Panc1 (cell line): ENCODE measurements around the gene ARHGAP8. TPM values are rescaled to one million over a fixed set of nuclear protein-coding genes. Genes with fewer than 3 reads are reported as not detected.

Source experiments
- ATAC-seq: fragments of 200-7000 bp; cut with Tn5 transposase; 2 replicates; pipeline ENCODE4 v1.9.1; 2020; ENCODE audit warnings: mild to moderate bottlenecking, moderate library complexity
- BruUV-seq: library from RNA; stranded (reverse); fragments of 400-500 nt; replicated peaks from 2 replicates; lab custom pipeline; 2021; lab: Mats Ljungman, UMichigan
- CTCF ChIA-PET: fragments of 300-600 bp; sonication (Branson Sonifier 250); formaldehyde crosslinking; loops from one replicate; lab custom pipeline; 2022; ENCODE audit warnings: antibody characterized with exemption; lab: Charles Lee
- POLR2A ChIA-PET: fragments of 300-600 bp; sonication (Branson Sonifier 250); formaldehyde crosslinking; loops from one replicate; lab custom pipeline; 2022; ENCODE audit warnings: antibody characterized with exemption; lab: Charles Lee
- DNase-seq: peaks from one replicate; pipeline ENCODE4 v3.0.0-alpha.2; 2010; ENCODE audit warnings: low read depth, low spot score
- H3K27ac ChIP-seq: 2 replicates; pipeline ENCODE4 v1.5.1; 2011; ENCODE audit warnings: mild to moderate bottlenecking, low read length, inconsistent platforms
- H3K27me3 ChIP-seq: fragments of 200-500 bp; sonication (Bioruptor generic); 2 replicates; pipeline ENCODE4 v1.6.0; 2014; ENCODE audit warnings: low read length, inconsistent platforms; ENCODE audit not compliant: control insufficient read depth, insufficient read depth
- H3K36me3 ChIP-seq: fragments of 200-500 bp; sonication (Bioruptor generic); 2 replicates; pipeline ENCODE4 v1.5.1; 2014; ENCODE audit warnings: inconsistent platforms, mild to moderate bottlenecking, low read length, moderate library complexity; ENCODE audit not compliant: control insufficient read depth, insufficient read depth
- H3K4me1 ChIP-seq: 2 replicates; pipeline ENCODE4 v1.5.1; 2011; ENCODE audit warnings: inconsistent platforms, mild to moderate bottlenecking, low read length, moderate library complexity; ENCODE audit not compliant: control insufficient read depth, insufficient read depth
- H3K4me3 ChIP-seq, 2 experiments: 2 replicates each; pipeline ENCODE4 v1.5.1; 2011 to 2012; ENCODE audit warnings: low read depth in 2 of 2, low read length in 2 of 2, mild to moderate bottlenecking in 2 of 2, inconsistent platforms in 1 of 2, moderate library complexity in 1 of 2
- H3K9me3 ChIP-seq: fragments of 200-500 bp; sonication (Bioruptor generic); 2 replicates; pipeline ENCODE4 v1.5.1; 2014; ENCODE audit warnings: low read depth, mild to moderate bottlenecking, inconsistent platforms, low read length, moderate library complexity; ENCODE audit not compliant: control insufficient read depth, insufficient read depth
- CTCF ChIP-seq: fragments of 450-650 bp; IDR thresholded peaks from 2 replicates; pipeline ENCODE4 v1.5.1; 2017; ENCODE audit warnings: mild to moderate bottlenecking
- POLR2AphosphoS5 ChIP-seq: IDR thresholded peaks from 2 replicates; pipeline ENCODE4 v1.6.1; 2012; ENCODE audit warnings: mild to moderate bottlenecking, low read depth, low read length, moderate library complexity
- REST ChIP-seq, 2 experiments: IDR thresholded peaks; 2 replicates each; pipeline ENCODE4 v1.6.1; 2011 to 2012; ENCODE audit warnings: low read depth in 2 of 2, control low read depth in 1 of 2, low read length in 1 of 2, mild to moderate bottlenecking in 1 of 2, moderate library complexity in 1 of 2; ENCODE audit not compliant: insufficient read depth in 1 of 2
- SIN3A ChIP-seq: IDR thresholded peaks from 2 replicates; pipeline ENCODE4 v1.6.1; 2012; ENCODE audit warnings: low read depth, mild to moderate bottlenecking, low read length, moderate library complexity, borderline replicate concordance; ENCODE audit not compliant: insufficient read depth
- TCF7L2 ChIP-seq: IDR thresholded peaks from 2 replicates; pipeline ENCODE4 v1.6.1; 2011; ENCODE audit warnings: mild to moderate bottlenecking, low read depth, low read length, inconsistent platforms
- in situ Hi-C: cut with HindIII; loops from 2 replicates; pipeline ENCODE4 v1.10.0; 2016; ENCODE audit warnings: low sequenced_read_pairs, low pct_unique_long_range_greater_than_20kb
- intact Hi-C: fragments of 100-400 bp; cut with micrococcal nuclease; formaldehyde crosslinking; loops from one replicate; pipeline ENCODE4 v1.10.0; 2022; ENCODE audit not compliant: unreplicated experiment
- total RNA-seq: library from RNA; stranded (reverse); gene quantifications from one replicate; pipeline ENCODE4 v1.2.1, GENCODE V29; 2021; ENCODE audit not compliant: unreplicated experiment

The ARHGAP8 gene
- total RNA-seq, 1 experiment from 2014 or later: 9.2 TPM

GRCh38 chr22:44776605-44777363, 24.4 kb downstream of the ARHGAP8 start:
- ChIA-PET CTCF (no interaction called here), POLR2A (no interaction called here)
- DNase-seq (no peak), ATAC-seq (no peak)
- in situ Hi-C loops (no loop called here), intact Hi-C loops (no loop called here)
- Histone ChIP-seq H3K4me3 (no peak overlapping the region), H3K9me3 (no peaks in the 10 kb centered on the region), H3K4me1 (no peaks in the 10 kb centered on the region), H3K36me3 (no peaks in the 10 kb centered on the region), H3K27ac (no peak overlapping the region), H3K27me3 (no peaks in the 10 kb centered on the region)
- no TSS peak for BruUV-seq
- no peak for TF ChIP-seq REST (IDR thresholded peaks at IDR 0.05; ENCODE audit: insufficient read depth in 1 of 2, low read depth in 2 of 2, low read length in 1 of 2)
- no peak for TF ChIP-seq POLR2AphosphoS5
- no peak for TF ChIP-seq TCF7L2
- TF ChIP-seq CTCF: no peak
- no peak for TF ChIP-seq SIN3A

- in situ Hi-C loops: no loop called here
- Histone ChIP-seq H3K27ac (no peak overlapping the region), H3K27me3 (no peaks in the 10 kb centered on the region), H3K36me3 (no peaks in the 10 kb centered on the region), H3K9me3 (no peaks in the 10 kb centered on the region), H3K4me1 (no peaks in the 10 kb centered on the region), H3K4me3 (no peak overlapping the region)
- no TSS peak for BruUV-seq
- POLR2A ChIA-PET: no interaction called here
- CTCF ChIA-PET: no interaction called here
- ATAC-seq (no peak), DNase-seq (no peak)
- intact Hi-C loops: no loop called here
- no peak for TF ChIP-seq TCF7L2
- no peak for TF ChIP-seq SIN3A
- no peak for TF ChIP-seq CTCF
- TF ChIP-seq POLR2AphosphoS5: no peak
- no peak for TF ChIP-seq REST (IDR thresholded peaks at IDR 0.05; ENCODE audit: insufficient read depth in 1 of 2, low read depth in 2 of 2, low read length in 1 of 2)
These were observed 25.0 kb downstream of the ARHGAP8 start for GRCh38 chr22:44777364-44777755.
